Upper lobe of left lung (tissue), 4 donors: ENCODE measurements around the gene PALLD.

Experiments
- POLR2A ChIP-seq, 4 donors: fragments of 450-650 bp; IDR thresholded peaks; one replicate each; pipeline ENCODE4 v1.5.1; 2016 to 2017; ENCODE audit warnings: antibody characterized with exemption in 4 of 4, mild to moderate bottlenecking in 2 of 4
- POLR2AphosphoS5 ChIP-seq, 2 donors: sonication (generic); formaldehyde crosslinking; IDR thresholded peaks; one replicate each; pipeline ENCODE4 v1.5.1; 2017; ENCODE audit warnings: antibody characterized with exemption in 2 of 2
- TF ChIP-seq, protein P1 (sequence below), 6 experiments: fragments of 450-650 bp in 4 of 6; fragments of 200-600 bp in 2 of 6; sonication (generic) in 2 of 6; IDR thresholded peaks; one replicate each; pipeline ENCODE4 v1.5.1; 2016 to 2019; ENCODE audit warnings: antibody characterized with exemption in 6 of 6

DNA sequence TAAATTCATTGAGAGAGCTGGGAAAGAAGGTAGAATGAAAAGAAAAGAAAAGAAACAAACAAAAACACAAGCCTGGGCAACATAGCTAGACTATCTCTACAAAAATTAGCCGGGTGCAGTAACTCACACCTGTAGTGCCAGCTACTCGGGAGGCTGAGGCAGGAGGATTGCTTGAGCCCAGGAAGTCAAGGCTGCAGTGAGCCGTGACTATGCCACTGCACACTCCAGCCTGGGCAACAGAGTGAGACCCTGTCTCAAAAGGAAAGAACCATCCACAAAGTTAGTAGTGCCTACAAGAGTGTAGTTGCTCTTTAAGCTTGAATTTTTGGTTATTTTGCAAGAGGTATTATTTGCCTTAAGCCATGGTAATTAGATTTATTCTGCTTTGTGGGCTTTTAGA lies 355.5 kb downstream of the PALLD start:
- TF ChIP-seq POLR2AphosphoS5 (IDR thresholded peaks at IDR 0.05) = no peak
- no peak for TF ChIP-seq POLR2A (IDR thresholded peaks at IDR 0.05)
- TF ChIP-seq, protein P1, sequence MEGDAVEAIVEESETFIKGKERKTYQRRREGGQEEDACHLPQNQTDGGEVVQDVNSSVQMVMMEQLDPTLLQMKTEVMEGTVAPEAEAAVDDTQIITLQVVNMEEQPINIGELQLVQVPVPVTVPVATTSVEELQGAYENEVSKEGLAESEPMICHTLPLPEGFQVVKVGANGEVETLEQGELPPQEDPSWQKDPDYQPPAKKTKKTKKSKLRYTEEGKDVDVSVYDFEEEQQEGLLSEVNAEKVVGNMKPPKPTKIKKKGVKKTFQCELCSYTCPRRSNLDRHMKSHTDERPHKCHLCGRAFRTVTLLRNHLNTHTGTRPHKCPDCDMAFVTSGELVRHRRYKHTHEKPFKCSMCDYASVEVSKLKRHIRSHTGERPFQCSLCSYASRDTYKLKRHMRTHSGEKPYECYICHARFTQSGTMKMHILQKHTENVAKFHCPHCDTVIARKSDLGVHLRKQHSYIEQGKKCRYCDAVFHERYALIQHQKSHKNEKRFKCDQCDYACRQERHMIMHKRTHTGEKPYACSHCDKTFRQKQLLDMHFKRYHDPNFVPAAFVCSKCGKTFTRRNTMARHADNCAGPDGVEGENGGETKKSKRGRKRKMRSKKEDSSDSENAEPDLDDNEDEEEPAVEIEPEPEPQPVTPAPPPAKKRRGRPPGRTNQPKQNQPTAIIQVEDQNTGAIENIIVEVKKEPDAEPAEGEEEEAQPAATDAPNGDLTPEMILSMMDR (IDR thresholded peaks at IDR 0.05) = no peak
